ENCODE measurements around the gene VSTM2B. TPM values are rescaled to one million over a fixed set of nuclear protein-coding genes. Genes with fewer than 3 reads are reported as not detected.

The VSTM2B gene
- total RNA-seq, 4 donors from 2014 or later, result not detected

DNA sequence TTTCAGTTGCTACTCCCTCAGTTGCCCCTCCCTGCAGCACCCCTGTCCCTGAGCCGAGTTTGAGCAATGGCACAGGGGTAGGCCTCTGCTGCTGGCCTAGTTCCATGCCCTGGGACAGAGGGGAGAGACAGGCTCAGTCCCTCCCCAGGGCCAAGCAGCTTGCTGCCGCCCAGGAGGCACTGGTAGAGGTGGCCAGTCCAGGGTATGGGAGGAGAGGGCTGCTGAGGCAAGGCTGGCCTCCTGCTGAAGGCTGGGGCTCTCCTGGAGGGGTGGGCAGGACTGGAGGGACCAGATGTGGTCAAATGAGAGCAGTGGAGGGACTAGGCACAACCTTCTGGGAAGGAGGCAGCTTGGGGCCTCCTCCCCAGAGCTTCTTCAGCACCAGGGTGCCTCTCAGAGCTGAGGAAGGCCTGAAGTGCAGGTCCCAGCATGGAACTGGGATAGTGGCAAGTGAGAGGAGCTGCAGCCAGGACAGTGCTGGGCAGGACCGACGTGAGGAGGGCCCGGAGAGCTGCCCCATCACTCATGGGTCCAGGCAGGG lies 29.8 kb upstream of the VSTM2B start:
- peaks cover 0 to 18% (median 0%) of the 10 kb centered on the region in 4 donors for H3K27me3 ChIP-seq
- H3K4me3 ChIP-seq, result no peak overlapping the region
- H3K27ac ChIP-seq, result no peak overlapping the region
- no peaks in the 10 kb centered on the region for H3K36me3 ChIP-seq
- H3K9me3 ChIP-seq, result no peaks in the 10 kb centered on the region
- intact Hi-C loops (cut with DNase I), result no loop called here
- no CpG with 5 or more reads among the region's 5 CpGs for WGBS, 2 donors
- no peaks in the 10 kb centered on the region for H3K4me1 ChIP-seq
- no peak for DNase-seq
- TF ChIP-seq, protein P1, sequence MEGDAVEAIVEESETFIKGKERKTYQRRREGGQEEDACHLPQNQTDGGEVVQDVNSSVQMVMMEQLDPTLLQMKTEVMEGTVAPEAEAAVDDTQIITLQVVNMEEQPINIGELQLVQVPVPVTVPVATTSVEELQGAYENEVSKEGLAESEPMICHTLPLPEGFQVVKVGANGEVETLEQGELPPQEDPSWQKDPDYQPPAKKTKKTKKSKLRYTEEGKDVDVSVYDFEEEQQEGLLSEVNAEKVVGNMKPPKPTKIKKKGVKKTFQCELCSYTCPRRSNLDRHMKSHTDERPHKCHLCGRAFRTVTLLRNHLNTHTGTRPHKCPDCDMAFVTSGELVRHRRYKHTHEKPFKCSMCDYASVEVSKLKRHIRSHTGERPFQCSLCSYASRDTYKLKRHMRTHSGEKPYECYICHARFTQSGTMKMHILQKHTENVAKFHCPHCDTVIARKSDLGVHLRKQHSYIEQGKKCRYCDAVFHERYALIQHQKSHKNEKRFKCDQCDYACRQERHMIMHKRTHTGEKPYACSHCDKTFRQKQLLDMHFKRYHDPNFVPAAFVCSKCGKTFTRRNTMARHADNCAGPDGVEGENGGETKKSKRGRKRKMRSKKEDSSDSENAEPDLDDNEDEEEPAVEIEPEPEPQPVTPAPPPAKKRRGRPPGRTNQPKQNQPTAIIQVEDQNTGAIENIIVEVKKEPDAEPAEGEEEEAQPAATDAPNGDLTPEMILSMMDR (IDR thresholded peaks at IDR 0.05), result no peak

DNA sequence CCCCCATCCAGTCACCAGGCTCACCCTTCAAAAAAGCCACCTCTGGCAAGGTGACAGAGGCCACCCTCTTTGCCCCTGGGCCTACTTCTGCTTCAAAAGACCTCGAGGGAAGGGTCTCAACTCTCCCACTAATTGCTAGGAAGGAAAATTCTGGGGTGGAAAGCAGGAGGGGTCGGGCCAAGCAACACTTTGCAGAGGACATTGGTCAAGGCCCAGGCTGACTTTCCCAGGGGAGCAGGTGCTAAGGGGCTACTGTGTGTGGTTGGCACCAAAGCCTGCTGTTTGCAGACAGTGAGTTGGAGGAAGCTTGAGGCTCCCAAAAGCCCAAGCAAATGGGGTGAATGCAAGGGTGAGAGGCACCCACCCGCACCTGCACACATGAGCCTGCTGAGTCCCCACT lies 28.6 kb upstream of the VSTM2B start:
- no peak for DNase-seq
- Histone ChIP-seq H3K9me3 (no peaks in the 10 kb centered on the region), H3K4me3 (no peak overlapping the region), H3K27me3 (peaks cover 0 to 6% (median 0%) of the 10 kb centered on the region in 4 donors), H3K4me1 (no peaks in the 10 kb centered on the region), H3K27ac (no peak overlapping the region), H3K36me3 (no peaks in the 10 kb centered on the region)
- TF ChIP-seq POLR2A (IDR thresholded peaks at IDR 0.05), result no peak
- TF ChIP-seq, protein P1 (IDR thresholded peaks at IDR 0.05), result no peak
- intact Hi-C loops (cut with DNase I), result no loop called here
- WGBS, 2 donors, result 82% methylated on average over 2 of the region's 3 CpGs; no CpG with 5 or more reads in 1 of the 2 donors

DNA sequence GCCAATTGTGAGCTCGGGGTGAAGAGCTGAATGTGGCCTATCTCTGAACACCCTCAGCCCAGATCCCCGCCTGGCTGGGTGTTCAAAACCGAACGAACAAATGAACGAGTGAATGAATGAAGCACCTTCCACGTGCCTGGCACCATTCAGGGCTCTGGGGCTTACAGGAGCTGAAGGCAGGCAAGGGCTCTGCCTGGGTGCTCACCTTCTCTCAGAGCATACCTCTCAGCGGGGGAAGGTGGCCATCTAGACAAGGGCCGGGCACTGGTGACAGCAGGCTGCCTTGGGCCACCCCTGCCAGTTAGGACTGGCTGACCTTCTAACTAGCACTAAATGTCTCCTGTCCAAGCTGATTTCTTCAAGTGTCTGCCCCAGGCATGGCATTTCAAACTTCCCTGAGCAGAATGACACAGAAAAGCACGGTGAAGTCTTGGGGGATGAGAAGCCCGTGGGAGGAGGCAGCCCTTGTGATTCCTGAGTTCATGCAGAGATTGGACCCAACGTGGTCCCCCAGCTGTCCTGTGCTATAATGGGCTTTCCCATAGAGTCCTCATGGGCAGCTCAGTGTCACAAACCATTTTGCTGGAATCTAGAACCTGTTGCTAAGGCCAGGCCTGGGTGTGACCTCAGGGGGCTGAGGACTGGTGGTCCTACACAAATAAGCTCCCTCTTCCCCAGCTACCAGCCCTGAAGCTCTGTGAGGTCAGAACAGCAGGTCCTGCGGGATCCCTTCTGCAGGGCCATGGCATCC lies 27.9 kb upstream of the VSTM2B start:
- Histone ChIP-seq H3K27me3 (peaks cover 0 to 5% (median 0%) of the 10 kb centered on the region in 4 donors), H3K4me3 (no peak overlapping the region), H3K27ac (no peak overlapping the region), H3K9me3 (no peaks in the 10 kb centered on the region), H3K36me3 (no peaks in the 10 kb centered on the region), H3K4me1 (no peaks in the 10 kb centered on the region)
- DNase-seq, result no peak
- intact Hi-C loops (cut with DNase I), result no loop called here
- TF ChIP-seq POLR2A (IDR thresholded peaks at IDR 0.05), result no peak
- TF ChIP-seq, protein P1 (IDR thresholded peaks at IDR 0.05), result no peak
- WGBS, 2 donors, result 59 to 61% methylated on average over 6 to 11 of the region's 12 CpGs

DNA sequence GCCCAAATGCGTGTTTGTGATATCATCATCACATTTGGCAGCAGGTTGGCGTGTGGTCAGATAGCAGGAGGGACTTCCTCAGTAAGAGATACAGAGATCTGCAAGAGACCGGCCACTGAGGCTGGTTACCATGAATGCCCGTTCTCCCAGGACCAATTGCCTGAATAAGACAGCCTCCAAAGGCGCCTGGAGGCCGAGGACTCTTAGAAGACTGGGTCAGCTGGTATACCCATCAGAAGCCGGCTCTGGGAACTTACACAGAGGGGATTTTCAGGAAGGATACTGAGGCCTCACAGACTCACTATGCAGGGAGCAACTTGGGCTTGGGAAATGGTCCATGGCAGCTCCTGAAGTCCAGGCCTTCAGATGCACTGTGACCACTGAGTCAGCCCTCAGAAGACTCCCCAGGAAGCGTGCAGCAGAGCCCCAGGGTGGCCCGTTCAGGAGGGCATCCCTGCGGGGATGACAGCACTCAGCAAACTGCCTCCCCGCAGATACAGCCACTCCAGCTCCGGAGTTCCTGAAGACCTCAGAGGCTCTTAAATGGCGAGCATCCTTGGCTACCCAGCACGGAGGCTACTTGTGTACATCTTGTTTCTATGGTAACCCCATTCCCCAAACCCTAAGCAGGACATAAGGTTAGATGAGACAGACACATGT lies 26.4 kb upstream of the VSTM2B start:
- DNase-seq, result no peak
- TF ChIP-seq, protein P1 (IDR thresholded peaks at IDR 0.05), result no peak
- no peak for TF ChIP-seq POLR2A (IDR thresholded peaks at IDR 0.05)
- intact Hi-C loops (cut with DNase I), result no loop called here
- no peaks in the 10 kb centered on the region for H3K27me3 ChIP-seq
- no peaks in the 10 kb centered on the region for H3K4me1 ChIP-seq
- H3K4me3 ChIP-seq, result no peak overlapping the region
- no peak overlapping the region for H3K27ac ChIP-seq
- 59 to 63% methylated on average over 6 to 9 of the region's 14 CpGs for WGBS, 2 donors
- H3K36me3 ChIP-seq, result no peaks in the 10 kb centered on the region
- no peaks in the 10 kb centered on the region for H3K9me3 ChIP-seq

DNA sequence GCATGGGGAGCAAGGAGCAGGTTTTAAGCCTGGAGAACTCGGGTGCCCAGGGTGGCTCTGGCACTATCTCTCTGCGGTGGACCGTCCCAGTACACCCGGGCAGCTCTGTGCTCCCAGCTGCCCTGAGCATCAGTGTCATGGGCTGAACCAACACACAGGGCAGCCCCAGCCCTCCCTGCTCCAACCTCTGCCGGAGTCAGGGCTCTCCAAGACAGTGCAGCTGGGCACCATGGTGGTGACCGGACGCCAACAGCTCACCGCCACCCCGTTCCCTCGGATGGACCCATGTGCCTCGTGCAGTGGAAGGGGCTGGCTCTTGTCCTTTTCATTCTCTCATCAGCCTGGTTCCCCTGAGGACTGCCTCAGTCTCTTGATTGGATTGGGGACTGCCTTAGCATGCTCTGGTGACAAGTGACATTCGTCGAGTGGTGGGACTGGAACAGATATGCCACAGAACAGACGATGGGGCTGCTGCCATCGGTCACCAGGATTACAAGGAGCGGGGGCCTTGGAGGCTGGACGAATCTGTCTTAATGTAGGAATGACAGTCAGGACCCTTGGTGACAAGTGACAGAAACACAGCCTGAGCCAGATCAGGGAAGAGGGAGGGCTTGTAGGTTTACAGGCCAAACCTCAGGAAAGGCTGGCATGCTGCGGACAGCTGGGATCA lies 25.7 kb upstream of the VSTM2B start:
- no peaks in the 10 kb centered on the region for H3K9me3 ChIP-seq
- WGBS, 2 donors, result 71 to 87% methylated on average over 3 to 9 of the region's 18 CpGs
- intact Hi-C loops (cut with DNase I), result no loop called here
- no peak overlapping the region for H3K4me3 ChIP-seq
- TF ChIP-seq, protein P1 (IDR thresholded peaks at IDR 0.05), result no peak
- H3K27ac ChIP-seq, result no peak overlapping the region
- H3K4me1 ChIP-seq, result no peaks in the 10 kb centered on the region
- H3K27me3 ChIP-seq, result peaks cover 0 to 4% (median 0%) of the 10 kb centered on the region in 4 donors
- no peaks in the 10 kb centered on the region for H3K36me3 ChIP-seq
- no peak for DNase-seq
